ENCODE data around the gene WDR75. TPM values are rescaled to one million over a fixed set of nuclear protein-coding genes. Genes with fewer than 3 reads are reported as not detected.

WDR75 gene
- total and polyA plus RNA-seq, 2 donors (not counting 3 experiments of a cell fraction or from before 2014, with no cell fraction given) = 17.4 to 44.8 TPM

GRCh38 chr2:189487283-189488007 is 46.2 kb downstream of the WDR75 start:
- FAIRE-seq (no peak), DNase-seq (ENCODE audit: low read depth, low spot score) (no peak)
- H3K9ac ChIP-seq (replicated peaks; ENCODE audit: extremely low read depth, insufficient read depth, low read length) = no peak overlapping the region
- ChIA-PET POLR2A (no interaction called here), CTCF (no interaction called here)
- no peaks in the 10 kb centered on the region for H3K4me1 ChIP-seq (ENCODE audit: control insufficient read depth, extremely low read depth, insufficient read depth, low read length)
- no peaks in the 10 kb centered on the region for H3K9me3 ChIP-seq (replicated peaks; ENCODE audit: control insufficient read depth, insufficient read depth, low read length)
- dilution Hi-C loops (cut with MboI; ENCODE audit: extremely low pct_ligation_motif_present, low sequenced_read_pairs) = no loop called here
- no peaks in the 10 kb centered on the region for H3K79me2 ChIP-seq (ENCODE audit: control insufficient read depth, insufficient read depth, low read length)
- no peaks in the 10 kb centered on the region for H4K20me1 ChIP-seq (replicated peaks; ENCODE audit: control insufficient read depth, extremely low read depth, insufficient read depth, low read length)
- intact Hi-C loops (cut with micrococcal nuclease) = no loop called here
- no peak overlapping the region for H2AFZ ChIP-seq (ENCODE audit: low read depth, low read length)
- H3K4me3 ChIP-seq (replicated peaks in 1 of 3; ENCODE audit: insufficient read depth in 1 of 3, low read depth in 1 of 3, low read length in 3 of 3) = no peak overlapping the region
- BruUV-seq (replicated peaks) = no TSS peak
- no peak overlapping the region for H3K4me2 ChIP-seq (ENCODE audit: insufficient read depth, low read length)
- no peaks in the 10 kb centered on the region for H3K9me1 ChIP-seq (replicated peaks; ENCODE audit: control insufficient read depth, extremely low read depth, insufficient read depth, low read length)
- H3K27ac ChIP-seq (ENCODE audit: insufficient read depth, low read depth, low read length) = no peak overlapping the region
- no peaks in the 10 kb centered on the region for H3K27me3 ChIP-seq (ENCODE audit: control insufficient read depth in 2 of 2, insufficient read depth in 2 of 2, low read length in 2 of 2)
- no peak for TF ChIP-seq JUN (IDR thresholded peaks at IDR 0.05; ENCODE audit: borderline replicate concordance, insufficient read depth, insufficient read length, low read depth)
- TF ChIP-seq FOS (IDR thresholded peaks at IDR 0.05; ENCODE audit: borderline replicate concordance, insufficient read depth, low read length) = no peak
- no peaks in the 10 kb centered on the region for H3K36me3 ChIP-seq (ENCODE audit: control insufficient read depth in 2 of 2, extremely low read depth in 1 of 2, insufficient read depth in 2 of 2, low read length in 2 of 2)

GRCh38 chr2:189488008-189488310 is 46.7 kb downstream of the WDR75 start:
- CTCF ChIA-PET = no interaction called here

More at GRCh38 chr2:189488008-189488310, 46.7 kb downstream of the WDR75 start:
- FAIRE-seq (no peak), DNase-seq (ENCODE audit: low read depth, low spot score) (no peak)
- POLR2A ChIA-PET = no interaction called here
- Histone ChIP-seq H2AFZ (ENCODE audit: low read depth, low read length) (no peak overlapping the region), H3K27me3 (ENCODE audit: control insufficient read depth in 2 of 2, insufficient read depth in 2 of 2, low read length in 2 of 2) (no peaks in the 10 kb centered on the region), H3K4me1 (ENCODE audit: control insufficient read depth, extremely low read depth, insufficient read depth, low read length) (no peaks in the 10 kb centered on the region), H3K36me3 (ENCODE audit: control insufficient read depth in 2 of 2, extremely low read depth in 1 of 2, insufficient read depth in 2 of 2, low read length in 2 of 2) (no peaks in the 10 kb centered on the region), H3K9me1 (replicated peaks; ENCODE audit: control insufficient read depth, extremely low read depth, insufficient read depth, low read length) (no peaks in the 10 kb centered on the region), H3K9ac (replicated peaks; ENCODE audit: extremely low read depth, insufficient read depth, low read length) (no peak overlapping the region), H3K27ac (ENCODE audit: insufficient read depth, low read depth, low read length) (no peak overlapping the region), H3K4me2 (ENCODE audit: insufficient read depth, low read length) (no peak overlapping the region), H4K20me1 (replicated peaks; ENCODE audit: control insufficient read depth, extremely low read depth, insufficient read depth, low read length) (no peaks in the 10 kb centered on the region), H3K4me3 (replicated peaks in 1 of 3; ENCODE audit: insufficient read depth in 1 of 3, low read depth in 1 of 3, low read length in 3 of 3) (no peak overlapping the region), H3K9me3 (replicated peaks; ENCODE audit: control insufficient read depth, insufficient read depth, low read length) (no peaks in the 10 kb centered on the region), H3K79me2 (ENCODE audit: control insufficient read depth, insufficient read depth, low read length) (no peaks in the 10 kb centered on the region)
- intact Hi-C loops (cut with micrococcal nuclease) (no loop called here), dilution Hi-C loops (cut with MboI; ENCODE audit: extremely low pct_ligation_motif_present, low sequenced_read_pairs) (no loop called here)
- no TSS peak for BruUV-seq (replicated peaks)
- no peak for TF ChIP-seq POLR2A (IDR thresholded peaks at IDR 0.05; ENCODE audit: low read depth, low read length)
- TF ChIP-seq MYC (IDR thresholded peaks at IDR 0.05; ENCODE audit: low read depth, low read length) = no peak
- no peak for TF ChIP-seq CTCF (IDR thresholded peaks at IDR 0.05; ENCODE audit: extremely low read depth in 1 of 2, insufficient read depth in 1 of 2, low read depth in 1 of 2, low read length in 2 of 2)
- TF ChIP-seq POLR2AphosphoS5 (IDR thresholded peaks at IDR 0.05; ENCODE audit: insufficient read depth, low read depth, low read length) = no peak
- TF ChIP-seq EZH2 (IDR thresholded peaks at IDR 0.05; ENCODE audit: borderline replicate concordance, low read depth, low read length, severe bottlenecking) = no peak
- TF ChIP-seq MAX (IDR thresholded peaks at IDR 0.05; ENCODE audit: insufficient read depth, insufficient read length) = no peak
- TF ChIP-seq JUN (IDR thresholded peaks at IDR 0.05; ENCODE audit: borderline replicate concordance, insufficient read depth, insufficient read length, low read depth) = no peak
- TF ChIP-seq FOS (IDR thresholded peaks at IDR 0.05; ENCODE audit: borderline replicate concordance, insufficient read depth, low read length) = no peak
- no peak for TF ChIP-seq GATA2 (IDR thresholded peaks at IDR 0.05; ENCODE audit: insufficient read depth, insufficient read length, low read depth, low read length)

All from endothelial cell of umbilical vein (primary cell).